K562 (cell line): ENCODE measurements around the gene NFATC3. TPM values are rescaled to one million over a fixed set of nuclear protein-coding genes. Genes with fewer than 3 reads are reported as not detected.

Experiments
- ATF4 ChIP-seq: fragments of 450-650 bp; formaldehyde crosslinking; IDR thresholded peaks from 2 replicates; pipeline ENCODE4 v1.4.0; 2022; ENCODE audit warnings: mild to moderate bottlenecking, moderate library complexity
- DEAF1 ChIP-seq: fragments of 450-650 bp; formaldehyde crosslinking; IDR thresholded peaks from 2 replicates; pipeline ENCODE4 v1.4.0; 2020; ENCODE audit warnings: mild to moderate bottlenecking, moderate library complexity
- ELF1 ChIP-seq: fragments of 200-800 bp; sonication (Bioruptor generic); IDR thresholded peaks from 2 replicates; pipeline ENCODE4 v1.6.1; 2016; ENCODE audit warnings: missing genetic modification characterization, missing compliant biosample characterization
- MGA ChIP-seq: fragments of 450-650 bp; IDR thresholded peaks from 2 replicates; pipeline ENCODE4 v1.6.1; 2016; ENCODE audit warnings: mild to moderate bottlenecking, moderate library complexity
- polyA plus RNA-seq, 8 experiments: library from polyadenylated mRNA; depleted of rRNA in 4 of 8; stranded (reverse) in 5 of 8; unstranded in 3 of 8; fragments of >200 nt; fragmentation: Nextera tagmentation in 2 of 8; fragmentation: Illumina TruSeq in 1 of 8; extraction: Ambion mirVana in 2 of 8; extraction: Trizol in 1 of 8; gene quantifications; 2 replicates each; pipeline versions ENCODE4 v1.2.1 to v1.2.3, GENCODE V29; 2011 to 2014; ENCODE audit warnings: inconsistent platforms in 1 of 8, missing spikeins in 1 of 8
- total RNA-seq, 7 experiments: library from RNA; depleted of rRNA in 6 of 7; stranded (reverse); fragments of >200 nt in 6 of 7; fragmentation: Illumina TruSeq in 2 of 7; extraction: Trizol in 2 of 7; gene quantifications; 2 replicates each; pipeline versions ENCODE4 v1.2.1 to v1.2.3, GENCODE V29; 2011 to 2021; ENCODE audit warnings: low replicate concordance in 1 of 7

The NFATC3 gene
- total and polyA plus RNA-seq, 9 of the 15 experiments (the other 6 are each of a cell fraction or from before 2014, with no cell fraction given): 15.7 to 98.4 (median 59.4) TPM

- TF ChIP-seq MGA: no peak
- TF ChIP-seq DEAF1: no peak
- TF ChIP-seq ATF4: no peak
- no peak for TF ChIP-seq ELF1 (tag)
Observed at GRCh38 chr16:68247400-68247799, 162.2 kb downstream of the NFATC3 start (continued).
